Measurements from ENCODE around the gene PDLIM5.

PDLIM5 gene

GRCh38 chr4:94479358-94480141, 27.8 kb downstream of the PDLIM5 start:
- no peak for TF ChIP-seq CTCF (IDR thresholded peaks at IDR 0.05; ENCODE audit: low read depth, low read length)

GRCh38 chr4:94480362-94480951, 28.7 kb downstream of the PDLIM5 start:
- TF ChIP-seq CTCF (IDR thresholded peaks at IDR 0.05; ENCODE audit: low read depth, low read length): no peak
- H3K4me3 ChIP-seq (ENCODE audit: low read depth, low read length): no peak overlapping the region

More at GRCh38 chr4:94479358-94480141, 27.8 kb downstream of the PDLIM5 start:
- H3K4me3 ChIP-seq (ENCODE audit: low read depth, low read length): no peak overlapping the region

- no peak overlapping the region for H3K4me3 ChIP-seq (ENCODE audit: low read depth, low read length)
- TF ChIP-seq CTCF (IDR thresholded peaks at IDR 0.05; ENCODE audit: low read depth, low read length): no peak
These were observed 32.2 kb downstream of the PDLIM5 start for GRCh38 chr4:94483895-94484294.

- TF ChIP-seq CTCF (IDR thresholded peaks at IDR 0.05; ENCODE audit: low read depth, low read length): no peak
- no peak overlapping the region for H3K4me3 ChIP-seq (ENCODE audit: low read depth, low read length)
These were observed 33.1 kb downstream of the PDLIM5 start for GRCh38 chr4:94484818-94485217.

GRCh38 chr4:94486372-94486801, 34.6 kb downstream of the PDLIM5 start:
- TF ChIP-seq CTCF (IDR thresholded peaks at IDR 0.05; ENCODE audit: low read depth, low read length): no peak
- no peak overlapping the region for H3K4me3 ChIP-seq (ENCODE audit: low read depth, low read length)

GRCh38 chr4:94488670-94489069, 36.9 kb downstream of the PDLIM5 start:
- no peak for TF ChIP-seq CTCF (IDR thresholded peaks at IDR 0.05; ENCODE audit: low read depth, low read length)
- H3K4me3 ChIP-seq (ENCODE audit: low read depth, low read length): no peak overlapping the region

- no peak for TF ChIP-seq CTCF (IDR thresholded peaks at IDR 0.05; ENCODE audit: low read depth, low read length)
- H3K4me3 ChIP-seq (ENCODE audit: low read depth, low read length): no peak overlapping the region
These were observed 37.4 kb downstream of the PDLIM5 start for GRCh38 chr4:94489098-94489497.

Data from WI38 (cell line).